ENCODE data around the gene YBX2.

The YBX2 gene

DNA sequence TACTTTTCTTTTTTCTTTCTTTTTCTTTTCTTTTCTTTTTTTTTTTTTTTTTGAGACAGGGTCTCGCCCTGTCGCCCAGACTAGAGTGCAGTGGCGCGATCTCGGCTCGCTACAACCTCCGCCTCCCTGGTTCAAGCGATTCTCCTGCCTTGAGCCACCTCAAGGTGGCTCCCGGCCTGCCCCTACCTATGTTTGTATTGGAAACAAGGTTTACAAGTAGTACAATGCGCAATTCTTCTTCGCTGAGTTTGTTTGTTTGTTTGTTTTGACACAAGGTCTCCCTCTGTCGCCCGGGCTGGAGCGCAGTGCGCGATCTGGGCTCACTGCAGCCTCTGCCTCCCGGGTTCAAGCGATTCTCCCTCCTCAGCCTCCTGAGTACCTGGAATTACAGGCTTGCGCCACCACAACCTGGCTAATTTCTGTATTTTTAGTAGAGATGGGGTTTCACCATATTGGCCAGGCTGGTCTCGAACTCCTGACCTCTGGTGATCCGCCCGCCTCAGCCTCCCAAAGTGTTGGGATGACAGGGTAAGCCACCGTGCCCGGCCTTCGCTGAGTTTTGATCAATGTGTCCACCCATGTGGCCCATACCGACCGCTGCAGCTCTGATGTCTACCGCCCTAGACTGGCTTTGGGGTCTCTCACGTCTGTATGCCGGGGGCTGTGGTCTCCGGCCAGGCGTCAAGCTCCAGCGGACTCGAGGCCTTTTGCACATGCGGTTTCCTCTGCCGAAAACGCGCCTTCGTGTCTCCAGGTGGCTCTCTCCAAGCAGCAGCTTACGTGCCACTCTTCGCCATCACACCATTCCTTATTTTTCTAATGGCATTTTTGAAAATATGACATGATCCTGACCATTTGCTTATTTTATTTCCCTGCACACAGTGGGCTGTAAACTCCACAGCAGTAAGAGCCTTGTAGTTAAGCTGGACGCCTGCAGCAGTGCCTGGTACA is 1.1 kb upstream of the YBX2 start:
- DNase-seq, result no peak

DNA sequence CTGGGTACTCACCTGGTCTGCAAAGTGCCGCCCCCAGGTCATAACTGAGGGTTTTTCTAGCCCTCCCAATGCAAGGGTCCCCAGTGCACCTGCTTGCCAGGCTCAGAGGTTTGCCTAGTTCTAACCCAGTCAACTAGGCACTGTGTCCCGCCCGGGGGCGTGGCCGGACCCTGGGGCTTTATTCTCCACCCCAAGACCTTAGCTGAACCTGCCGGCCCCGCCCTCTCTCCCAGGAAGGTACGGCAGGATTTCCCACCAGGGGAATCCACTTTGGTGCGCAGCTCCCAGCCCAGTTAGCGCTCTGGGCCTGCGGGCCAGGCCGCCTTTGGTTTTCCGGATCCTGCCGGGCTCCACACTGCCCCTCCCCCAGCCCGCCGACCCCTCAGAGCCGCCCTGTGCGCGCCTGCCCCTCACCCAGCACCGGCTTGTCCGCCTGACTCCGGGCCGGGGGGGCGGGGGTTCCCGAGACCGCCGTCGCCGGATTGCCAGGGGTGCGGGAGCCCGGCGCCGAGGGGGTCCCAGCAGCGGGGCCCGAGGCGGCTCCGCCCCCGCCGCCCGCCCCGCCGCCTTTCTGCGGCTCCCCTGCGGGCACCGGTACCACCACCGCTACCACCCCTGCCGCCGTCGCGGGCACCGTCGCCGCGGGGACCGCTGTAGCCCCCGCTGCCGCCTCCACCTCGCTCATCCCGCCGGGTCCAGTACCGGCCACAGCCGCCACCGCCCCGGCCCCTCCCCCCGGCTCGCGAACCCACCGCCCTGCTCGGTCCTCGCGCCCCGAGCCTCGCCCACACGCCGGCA is 424 bp downstream of the YBX2 start:
- no peak for DNase-seq

GRCh38 chr17:7293159-7293558 is 1.3 kb downstream of the YBX2 start:
- DNase-seq, result no peak

DNA sequence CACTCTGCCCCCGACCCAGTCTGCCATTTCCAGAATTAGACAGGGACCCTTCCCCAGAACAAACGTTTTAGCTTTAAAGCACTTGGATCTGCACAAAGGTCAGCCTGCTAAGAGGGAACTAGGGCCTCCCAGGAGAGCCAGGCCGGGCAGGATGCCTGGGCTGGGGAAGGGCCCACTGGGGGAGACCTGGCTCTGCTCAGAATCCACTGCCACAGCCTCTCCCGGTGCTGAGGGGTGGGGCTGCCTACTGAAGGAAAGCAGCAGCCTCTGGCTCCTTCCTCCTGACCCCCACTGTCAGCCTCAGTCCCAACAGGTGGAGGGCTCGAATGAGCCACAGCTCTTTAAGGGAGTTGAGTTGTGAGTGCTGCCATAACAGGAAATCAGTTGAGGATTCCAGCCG is 1.7 kb downstream of the YBX2 start:
- no peak for DNase-seq

DNA sequence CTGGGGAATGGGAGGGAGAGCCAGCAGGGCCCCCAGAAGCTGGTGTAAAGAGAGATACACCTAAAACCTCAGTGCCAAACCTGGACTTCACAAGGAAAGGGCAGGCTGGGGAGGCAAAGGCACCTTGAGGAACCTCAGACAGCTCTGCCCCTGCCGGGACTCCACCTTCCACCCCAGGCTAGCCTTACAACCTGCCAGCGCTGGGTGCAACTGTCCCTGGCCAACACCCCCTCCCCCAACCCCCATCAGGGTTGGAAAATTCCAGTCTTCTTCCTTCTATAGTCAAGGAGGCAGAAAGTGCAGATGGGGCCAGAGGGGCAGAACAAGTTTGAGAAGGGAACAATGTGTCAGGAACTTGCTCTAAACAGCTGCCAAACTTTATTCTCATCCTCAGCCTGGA is 2.2 kb downstream of the YBX2 start:
- DNase-seq, result no peak

DNA sequence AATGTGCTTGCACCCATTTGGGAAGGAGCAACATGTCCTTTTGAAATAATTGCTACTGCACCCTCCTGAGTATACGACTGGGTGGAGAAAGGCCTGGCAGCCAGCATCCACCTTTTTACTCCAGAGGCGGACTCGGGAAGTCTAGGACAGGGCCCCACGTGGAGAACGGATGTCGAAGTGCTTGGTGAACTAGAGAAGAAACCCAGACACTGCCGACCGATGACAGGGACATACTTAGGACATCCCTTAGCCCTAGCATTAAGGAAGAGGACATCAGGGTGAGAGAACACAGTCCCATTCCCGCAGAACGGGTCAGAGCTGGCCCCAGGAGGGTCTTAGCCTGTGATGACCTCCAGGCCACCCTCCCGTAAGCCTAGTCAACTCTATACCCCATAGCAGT is 3.8 kb downstream of the YBX2 start:
- DNase-seq, result no peak

- DNase-seq, result no peak
Measured at GRCh38 chr17:7290166-7290565, 4.3 kb downstream of the YBX2 start.

GRCh38 chr17:7289256-7290032 is 5.0 kb downstream of the YBX2 start:
- DNase-seq, result no peak

- DNase-seq, result no peak
Measured at GRCh38 chr17:7285679-7286078, 8.8 kb downstream of the YBX2 start.

- no peak for DNase-seq
Measured at GRCh38 chr17:7284911-7285310, 9.5 kb downstream of the YBX2 start.

GRCh38 chr17:7283471-7284216 is 10.8 kb downstream of the YBX2 start:
- no peak for DNase-seq

DNA sequence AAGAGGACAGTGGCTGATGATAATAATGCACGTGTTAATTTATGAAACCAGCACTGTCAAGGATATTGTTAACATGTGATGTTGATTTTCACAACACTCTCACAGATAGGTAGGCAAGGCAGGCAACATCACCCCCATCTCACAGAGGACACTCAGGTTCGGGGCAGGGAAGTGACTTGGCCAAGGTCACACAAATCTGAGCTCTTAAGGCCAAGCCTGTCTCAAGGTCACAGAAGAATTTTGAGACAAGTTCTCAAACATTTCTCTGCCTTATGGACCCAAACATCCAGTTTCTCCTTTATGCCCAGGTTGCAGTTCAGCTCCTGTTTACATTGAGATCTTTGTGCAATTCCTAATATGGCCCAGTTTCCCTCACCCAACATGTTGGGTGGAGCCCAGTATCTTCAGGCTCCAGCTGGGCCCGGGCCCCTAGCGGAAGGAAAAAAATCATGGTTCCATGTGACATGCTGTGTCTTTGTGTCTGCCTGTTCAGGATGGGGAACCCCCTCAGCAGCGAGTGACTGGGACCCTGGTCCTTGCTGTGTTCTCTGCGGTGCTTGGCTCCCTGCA is 11.6 kb downstream of the YBX2 start:
- no peak for DNase-seq

- no peak for DNase-seq
Measured at GRCh38 chr17:7281953-7282751, 12.3 kb downstream of the YBX2 start.

GRCh38 chr17:7281074-7281952 is 13.1 kb downstream of the YBX2 start, which contains the start of gene SLC2A4:
TSS of gene SLC2A4 (plus strand) at chr17:7281718. CDS start at chr17:7281935, 217 bp downstream.
- peak; percentile 92 for DNase-seq

DNA sequence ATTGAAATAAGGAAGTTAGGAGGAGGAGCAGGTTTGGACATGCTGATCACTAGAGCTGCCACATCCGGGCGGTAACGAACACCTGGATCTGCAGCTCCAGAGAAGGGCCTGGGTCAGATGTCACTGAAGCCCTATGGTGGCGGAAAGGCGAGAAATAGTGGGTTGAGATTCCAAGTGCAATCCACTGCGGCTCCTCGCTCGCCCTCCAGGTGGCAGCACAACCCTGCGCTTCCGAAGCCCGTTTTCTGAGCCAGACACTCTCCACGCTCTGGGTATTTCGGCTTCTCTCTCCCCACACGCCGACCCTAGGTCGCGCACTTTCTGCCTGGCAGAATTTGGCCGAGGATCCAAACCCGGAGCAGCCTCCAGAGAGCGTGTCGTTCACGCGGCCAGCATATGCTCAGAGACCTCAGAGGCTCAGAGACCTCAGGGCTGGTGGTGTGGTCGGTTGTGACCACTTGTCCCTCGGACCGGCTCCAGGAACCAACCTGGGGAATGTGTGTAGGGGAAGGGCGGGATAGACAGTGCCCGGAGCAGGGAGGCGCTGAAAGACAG is 13.8 kb downstream of the YBX2 start:
- peak; percentile 62 for DNase-seq

- DNase-seq, result no peak
Measured at GRCh38 chr17:7279448-7279847, 15.0 kb downstream of the YBX2 start.

DNA sequence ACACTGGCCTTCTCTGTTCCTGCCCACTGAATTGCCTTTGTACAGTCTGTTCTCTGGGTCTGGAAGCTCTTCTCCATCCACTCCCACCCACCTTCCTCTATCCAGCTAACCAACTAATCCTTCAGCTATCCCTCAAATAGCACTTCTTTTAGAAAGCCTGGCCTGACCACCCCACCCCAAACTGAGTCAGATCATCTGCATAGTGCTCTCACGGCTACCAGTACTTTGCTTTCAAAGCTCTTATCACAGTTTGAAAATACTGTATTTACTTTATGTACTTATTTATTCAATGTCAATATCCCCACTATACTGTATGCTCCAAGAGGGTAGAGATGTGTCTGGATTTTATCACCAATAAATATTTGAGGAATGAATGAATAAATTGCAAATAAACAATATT is 27.7 kb downstream of the YBX2 start:
- DNase-seq, result no peak

DNA sequence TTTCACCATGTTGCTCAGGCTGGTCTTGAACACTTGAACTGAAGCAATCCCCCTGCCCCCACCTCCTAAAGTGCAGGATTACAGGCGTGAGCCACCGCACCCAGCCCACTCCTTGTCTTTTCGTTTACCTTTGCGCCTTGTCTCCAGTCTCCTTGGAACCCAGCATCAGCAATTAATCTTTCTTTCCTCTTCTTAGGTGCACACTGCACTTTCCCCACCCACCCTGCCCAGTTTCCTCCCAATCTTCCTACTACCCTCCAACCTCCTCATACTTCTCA is 30.7 kb downstream of the YBX2 start:
- DNase-seq, result no peak

- DNase-seq, result no peak
Measured at GRCh38 chr17:7262935-7263800, 31.3 kb downstream of the YBX2 start.

Data from fibroblast of upper back skin (primary cell).